Kidney epithelial cell (primary cell): ENCODE measurements around the gene COL4A1. TPM values are rescaled to one million over a fixed set of nuclear protein-coding genes. Genes with fewer than 3 reads are reported as not detected.

Experiments used
- DNase-seq: peaks from one replicate; pipeline ENCODE4 v3.0.0-alpha.2; 2010; ENCODE audit warnings: low read depth
- H3K27me3 ChIP-seq: 2 replicates; pipeline ENCODE4 v1.6.0; 2011; ENCODE audit warnings: low read length; ENCODE audit not compliant: control insufficient read depth, insufficient read depth
- H3K36me3 ChIP-seq: 2 replicates; pipeline ENCODE4 v1.5.1; 2011; ENCODE audit warnings: low read length; ENCODE audit not compliant: control insufficient read depth, insufficient read depth
- H3K4me3 ChIP-seq: 2 replicates; pipeline ENCODE4 v1.5.1; 2011; ENCODE audit warnings: low read depth, mild to moderate bottlenecking, control low read depth, low read length
- CTCF ChIP-seq: IDR thresholded peaks from 2 replicates; pipeline ENCODE4 v1.5.1; 2011; ENCODE audit warnings: mild to moderate bottlenecking, moderate library complexity, low read length, control low read depth, inconsistent platforms; ENCODE audit not compliant: insufficient read depth, poor library complexity, severe bottlenecking
- total RNA-seq: library from RNA; depleted of rRNA; stranded (reverse); fragments of >200 nt; gene quantifications from 2 replicates; pipeline ENCODE4 v1.2.3, GENCODE V29; 2015

COL4A1 gene
- total RNA-seq, 1 donor from 2014 or later, result 1,018 TPM

- H3K27me3 ChIP-seq, result no peaks in the 10 kb centered on the region
- no peak for DNase-seq
- no peak overlapping the region for H3K4me3 ChIP-seq
- no peak for TF ChIP-seq CTCF
- H3K36me3 ChIP-seq, result peaks cover 11% of the 10 kb centered on the region
Measured at GRCh38 chr13:110176431-110176830, 130.5 kb downstream of the COL4A1 start.

- H3K27me3 ChIP-seq, result no peaks in the 10 kb centered on the region
- no peak for TF ChIP-seq CTCF
- DNase-seq, result peak; percentile 31
- no peak overlapping the region for H3K4me3 ChIP-seq
- H3K36me3 ChIP-seq, result peaks cover 11% of the 10 kb centered on the region
Measured at GRCh38 chr13:110173247-110173818, 133.6 kb downstream of the COL4A1 start.

GRCh38 chr13:110170882-110171281 lies 136.1 kb downstream of the COL4A1 start:
- no peak for TF ChIP-seq CTCF
- H3K4me3 ChIP-seq, result no peak overlapping the region
- no peaks in the 10 kb centered on the region for H3K27me3 ChIP-seq
- peaks cover 11% of the 10 kb centered on the region for H3K36me3 ChIP-seq
- DNase-seq, result no peak

- no peak for DNase-seq
- no peak for TF ChIP-seq CTCF
- H3K36me3 ChIP-seq, result peaks cover 12% of the 10 kb centered on the region
- no peaks in the 10 kb centered on the region for H3K27me3 ChIP-seq
- no peak overlapping the region for H3K4me3 ChIP-seq
Measured at GRCh38 chr13:110170020-110170790, 136.8 kb downstream of the COL4A1 start.

- TF ChIP-seq CTCF, result no peak
- no peaks in the 10 kb centered on the region for H3K27me3 ChIP-seq
- H3K4me3 ChIP-seq, result no peak overlapping the region
- H3K36me3 ChIP-seq, result peaks cover 12% of the 10 kb centered on the region
- DNase-seq, result no peak
Measured at GRCh38 chr13:110168999-110169933, 137.7 kb downstream of the COL4A1 start.
